Neutrophil (primary cell): ENCODE data around the gene FASTK.

Source experiments
- H3K27ac ChIP-seq: fragments of 200-600 bp; sonication (generic); 2 replicates; pipeline ENCODE4 v1.5.1; 2016; ENCODE audit warnings: mild to moderate bottlenecking, moderate library complexity
- H3K27me3 ChIP-seq: fragments of 200-600 bp; sonication (generic); 2 replicates; pipeline ENCODE4 v1.6.0; 2016; ENCODE audit warnings: mild to moderate bottlenecking
- H3K36me3 ChIP-seq: fragments of 200-600 bp; sonication (generic); 2 replicates; pipeline ENCODE4 v1.5.1; 2017
- H3K4me1 ChIP-seq, 2 experiments: fragments of 200-600 bp in 1 of 2; sonication (generic) in 1 of 2; 1 replicate in 1 of 2; 2 replicates in 1 of 2; pipeline versions ENCODE4 v1.5.1 to v1.6.1; 2013 to 2016; ENCODE audit warnings: low read depth in 1 of 2, low read length in 1 of 2, mild to moderate bottlenecking in 1 of 2, moderate library complexity in 1 of 2; ENCODE audit not compliant: control insufficient read depth in 1 of 2, insufficient read depth in 1 of 2
- H3K4me3 ChIP-seq, 2 experiments: fragments of 200-600 bp in 1 of 2; sonication (generic) in 1 of 2; 1 replicate in 1 of 2; 2 replicates in 1 of 2; pipeline ENCODE4 v1.5.1; 2013 to 2016; ENCODE audit warnings: low read depth in 1 of 2, low read length in 1 of 2, mild to moderate bottlenecking in 1 of 2, moderate library complexity in 1 of 2
- H3K9me3 ChIP-seq: fragments of 200-600 bp; sonication (generic); 2 replicates; pipeline ENCODE4 v1.5.1; 2016
- CTCF ChIP-seq: fragments of 200-600 bp; sonication (generic); IDR thresholded peaks from 2 replicates; pipeline ENCODE4 v1.5.1; 2016; ENCODE audit warnings: antibody characterized with exemption

FASTK gene

DNA sequence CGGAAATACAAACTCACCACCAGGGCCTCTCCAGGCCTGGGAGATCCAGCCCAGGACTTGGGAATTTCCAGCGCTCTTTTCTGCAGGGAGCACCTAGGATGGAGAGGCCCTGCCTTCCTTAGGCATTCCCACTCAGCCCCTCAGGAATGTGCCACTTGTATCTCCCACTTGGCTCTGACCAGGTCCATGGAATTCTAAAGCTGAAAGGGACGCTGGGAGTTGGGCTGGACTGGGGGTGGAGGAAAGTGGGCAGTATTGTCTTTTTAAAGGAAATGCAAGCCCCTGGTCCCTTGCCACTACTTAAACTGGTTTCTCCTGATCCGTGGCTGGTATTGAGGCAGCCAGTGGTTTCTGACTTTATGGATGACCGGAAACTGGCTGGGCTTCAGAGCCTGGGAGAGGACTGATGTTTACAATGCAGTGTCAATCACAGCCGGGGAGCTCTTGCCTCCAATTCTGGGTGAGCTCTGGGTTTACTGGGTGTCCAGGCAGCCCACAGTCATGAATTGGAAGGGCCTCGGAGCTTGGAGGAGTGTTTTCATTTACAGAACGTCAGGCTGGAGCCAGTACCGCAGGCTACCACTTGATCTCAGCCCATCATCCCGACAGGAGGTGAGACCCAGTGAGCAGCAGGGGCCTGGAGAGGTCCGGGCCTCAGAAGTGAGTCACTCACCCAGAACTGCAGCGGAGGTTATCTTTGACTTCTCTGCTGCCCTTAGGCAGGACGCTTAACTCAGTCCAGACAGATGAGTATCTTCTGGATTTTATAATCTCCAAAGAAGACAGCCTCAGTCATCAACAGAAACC is 32.9 kb upstream of the FASTK start:
- H3K4me1 ChIP-seq: peaks cover 0 to 3% of the 10 kb centered on the region in 2 experiments
- H3K27ac ChIP-seq: no peak overlapping the region
- no peaks in the 10 kb centered on the region for H3K9me3 ChIP-seq
- peaks cover 48% of the 10 kb centered on the region for H3K27me3 ChIP-seq
- TF ChIP-seq CTCF: no peak
- no peak overlapping the region for H3K4me3 ChIP-seq
- H3K36me3 ChIP-seq: no peaks in the 10 kb centered on the region

GRCh38 chr7:151110941-151111645 is 30.5 kb upstream of the FASTK start:
- H3K9me3 ChIP-seq: no peaks in the 10 kb centered on the region
- no peak overlapping the region for H3K4me3 ChIP-seq
- peaks cover 33% of the 10 kb centered on the region for H3K27me3 ChIP-seq
- H3K36me3 ChIP-seq: no peaks in the 10 kb centered on the region
- no peak overlapping the region for H3K27ac ChIP-seq
- peak; percentile 66 for TF ChIP-seq CTCF
- peaks cover 0 to 3% of the 10 kb centered on the region in 2 experiments for H3K4me1 ChIP-seq

GRCh38 chr7:151110236-151110940 is 29.8 kb upstream of the FASTK start:
- no peak overlapping the region for H3K27ac ChIP-seq
- TF ChIP-seq CTCF: no peak
- H3K4me3 ChIP-seq: no peak overlapping the region
- H3K27me3 ChIP-seq: peaks cover 26% of the 10 kb centered on the region
- no peaks in the 10 kb centered on the region for H3K9me3 ChIP-seq
- no peaks in the 10 kb centered on the region for H3K36me3 ChIP-seq
- no peaks in the 10 kb centered on the region for H3K4me1 ChIP-seq

DNA sequence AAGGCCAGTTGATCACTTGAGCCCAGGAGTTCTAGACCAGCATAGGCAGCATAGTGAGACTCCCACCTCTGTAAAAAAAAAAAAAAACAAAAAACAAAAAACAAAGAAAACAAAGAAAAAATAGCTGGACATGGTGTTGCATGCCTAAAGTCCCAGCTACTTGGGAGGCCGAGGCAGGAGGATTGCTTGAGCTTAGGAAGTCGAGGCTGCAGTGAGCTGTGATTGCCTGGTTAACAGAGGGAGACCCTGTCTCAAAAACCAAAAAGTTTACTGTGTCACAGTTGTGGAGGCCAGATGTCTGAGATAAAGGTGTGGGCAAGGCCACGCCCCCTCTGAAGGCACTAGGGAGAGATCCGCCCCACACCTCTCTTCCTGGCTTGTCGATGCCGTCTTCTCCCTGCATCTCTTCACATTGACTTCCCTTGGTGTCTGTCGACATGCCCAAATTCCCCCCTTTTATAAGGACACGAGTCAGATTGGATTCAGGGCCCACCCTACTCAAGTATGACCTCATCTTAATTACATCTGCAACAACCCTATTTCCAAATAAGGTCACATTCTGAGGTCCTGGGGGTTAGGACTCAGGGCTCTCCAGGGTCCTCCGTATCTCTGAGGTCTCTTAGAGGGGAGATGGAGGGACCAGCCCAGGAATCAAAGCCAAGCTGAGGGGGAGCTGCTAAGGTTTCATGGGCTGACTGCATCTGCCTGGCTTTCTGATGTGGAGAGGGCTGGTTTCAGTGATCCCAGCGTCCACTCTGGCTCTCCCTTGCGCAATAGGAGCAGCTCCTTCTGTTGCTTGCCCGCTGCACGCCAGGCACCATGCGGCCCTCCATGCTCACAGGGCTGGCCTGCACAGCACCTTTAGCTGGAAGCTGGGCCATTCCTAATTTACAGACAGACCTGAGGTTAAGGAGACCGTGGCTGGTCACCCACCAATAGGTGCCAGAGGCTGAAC is 28.8 kb upstream of the FASTK start:
- Histone ChIP-seq H3K9me3 (no peaks in the 10 kb centered on the region), H3K4me3 (no peak overlapping the region), H3K27me3 (peaks cover 19% of the 10 kb centered on the region), H3K4me1 (no peaks in the 10 kb centered on the region), H3K27ac (no peak overlapping the region), H3K36me3 (no peaks in the 10 kb centered on the region)
- TF ChIP-seq CTCF: no peak

DNA sequence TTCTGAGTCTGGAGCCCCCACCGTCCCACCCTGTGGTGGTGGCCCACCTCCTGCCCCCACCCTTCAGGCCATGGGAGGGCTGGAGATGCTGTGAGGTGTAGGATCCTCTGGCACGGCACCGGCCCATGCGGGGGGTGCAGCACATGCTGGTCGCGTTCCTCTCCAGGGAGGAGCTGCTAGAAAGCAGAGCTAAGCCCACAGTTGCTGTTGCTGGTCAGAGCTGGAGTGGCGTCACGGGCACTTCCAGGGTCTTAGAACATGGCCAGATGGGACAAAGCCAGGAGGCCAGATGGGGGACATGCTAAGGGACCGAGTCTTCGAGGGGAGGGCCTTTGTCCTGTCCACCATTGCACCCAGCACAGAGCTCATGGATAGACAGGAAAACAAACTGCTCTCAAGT is 27.3 kb upstream of the FASTK start:
- no peaks in the 10 kb centered on the region for H3K36me3 ChIP-seq
- H3K9me3 ChIP-seq: no peaks in the 10 kb centered on the region
- no peaks in the 10 kb centered on the region for H3K4me1 ChIP-seq
- no peak overlapping the region for H3K27ac ChIP-seq
- H3K4me3 ChIP-seq: no peak overlapping the region
- no peak for TF ChIP-seq CTCF
- H3K27me3 ChIP-seq: peaks cover 4% of the 10 kb centered on the region
